ENCODE results near the gene SLC35C1. TPM values are rescaled to one million over a fixed set of nuclear protein-coding genes. Genes with fewer than 3 reads are reported as not detected.

The SLC35C1 gene
- total RNA-seq, 4 donors from 2014 or later: 23.6 to 68.6 (median 28.2) TPM

GRCh38 chr11:45860764-45861510, 56.0 kb downstream of the SLC35C1 start:
- intact Hi-C loops (cut with DNase I): no loop called here
- Histone ChIP-seq H3K27me3 (no peaks in the 10 kb centered on the region), H3K4me1 (peaks cover 23 to 42% (median 38%) of the 10 kb centered on the region in 3 donors), H3K9me3 (no peaks in the 10 kb centered on the region), H3K27ac (peak overlapping the region in 3 of 4 donors; percentile 72 to 77 (median 75)), H3K4me3 (no peak overlapping the region), H3K36me3 (peaks cover 4 to 99% (median 39%) of the 10 kb centered on the region in 3 donors)
- DNase-seq: no peak
- WGBS, 2 donors: 88 to 89% methylated on average over 7 to 10 of the region's 10 CpGs
- TF ChIP-seq POLR2A (IDR thresholded peaks at IDR 0.05): no peak
- TF ChIP-seq CTCF (IDR thresholded peaks at IDR 0.05): no peak

Other genes with a start within 250 kb of the SLC35C1 start
- gene CHST1, start 139.5 kb upstream of the SLC35C1 start, total RNA-seq: 1 to 10 TPM in 2 of 4 donors, under 1 TPM in 2; 0.27 to 2.7 (median 0.70) TPM
- 10 to 100 TPM in 3 of 4 donors, 1 to 10 TPM in 1; 5.6 to 21.0 (median 13.4) TPM for gene CRY2, start 42.3 kb downstream of the SLC35C1 start, total RNA-seq
- 1 to 10 TPM in 3 of 4 donors, under 1 TPM in 1; 0.57 to 4.0 (median 1.3) TPM for gene MAPK8IP1, start 80.5 kb downstream of the SLC35C1 start, total RNA-seq
- 1 to 10 TPM in 2 of 4 donors, under 1 TPM in 1, not detected in 1; 0.57 to 2.1 (median 1.2) TPM for gene FREY1, start 102.1 kb downstream of the SLC35C1 start, total RNA-seq
- gene PEX16, start 112.7 kb downstream of the SLC35C1 start, total RNA-seq: 10 to 100 TPM; 18.3 to 25.5 (median 22.1) TPM
- gene LARGE2, start 117.5 kb downstream of the SLC35C1 start, total RNA-seq: 10 to 100 TPM; 12.4 to 18.3 (median 15.5) TPM